GM12878 (cell line): Measurements from ENCODE around the gene PRKG1.

Experiments used
- ATF3 ChIP-seq: IDR thresholded peaks from 2 replicates; pipeline ENCODE4 v1.6.1; 2011; ENCODE audit warnings: low read depth, mild to moderate bottlenecking, low read length, moderate library complexity, borderline replicate concordance; ENCODE audit errors: extremely low read depth
- CBFB ChIP-seq: IDR thresholded peaks from 2 replicates; pipeline ENCODE4 v1.6.1; 2016; ENCODE audit warnings: antibody characterized with exemption, low read depth
- CHD2 ChIP-seq: IDR thresholded peaks from 2 replicates; pipeline ENCODE4 v1.6.1; 2011; ENCODE audit warnings: low read depth, low read length, improper control_type of control experiment, borderline replicate concordance
- CREB1 ChIP-seq: IDR thresholded peaks from 2 replicates; pipeline ENCODE4 v1.6.1; 2012; ENCODE audit warnings: low read depth, mild to moderate bottlenecking, inconsistent platforms
- CTCF ChIP-seq, 3 experiments: IDR thresholded peaks in 2 of 3; conservative IDR thresholded peaks in 1 of 3; 2 replicates each; pipeline ENCODE4 v1.5.1; 2011; ENCODE audit warnings: low read depth in 3 of 3, low read length in 3 of 3, mild to moderate bottlenecking in 3 of 3, control low read depth in 2 of 3, moderate library complexity in 2 of 3, inconsistent platforms in 1 of 3, mixed read lengths in 1 of 3; ENCODE audit not compliant: control insufficient read depth in 2 of 3, insufficient read depth in 1 of 3; ENCODE audit errors: extremely low read depth in 1 of 3
- RAD21 ChIP-seq: IDR thresholded peaks from 2 replicates; pipeline ENCODE4 v1.6.1; 2011; ENCODE audit warnings: mild to moderate bottlenecking, low read depth, low read length, moderate library complexity; ENCODE audit not compliant: insufficient read depth
- REST ChIP-seq: IDR thresholded peaks from 2 replicates; pipeline ENCODE4 v1.6.1; 2012; ENCODE audit warnings: mild to moderate bottlenecking, low read depth, low read length

GRCh38 chr10:52198540-52198939 lies 1124.3 kb downstream of the PRKG1 start:
- TF ChIP-seq CTCF (IDR thresholded peaks at IDR 0.05 in 2 of 3, conservative IDR thresholded peaks at IDR 0.05 in 1 of 3; ENCODE audit: control insufficient read depth in 2 of 3, extremely low read depth in 1 of 3, insufficient read depth in 1 of 3, low read depth in 3 of 3, low read length in 3 of 3) (no peak), REST (no peak), CHD2 (no peak), CBFB (no peak), RAD21 (no peak), CREB1 (no peak), ATF3 (no peak)
